Measurements from ENCODE around the gene LEF1. TPM values are rescaled to one million over a fixed set of nuclear protein-coding genes. Genes with fewer than 3 reads are reported as not detected.

Gene LEF1
- total and polyA plus RNA-seq, 5 donors: 0.20 to 5.1 (median 0.76) TPM

GRCh38 chr4:108109111-108109510, 59.6 kb downstream of the LEF1 start:
- DNase-seq (no peak), ATAC-seq (no peak)
- H3K4me3 ChIP-seq (ENCODE audit: low read length): no peak overlapping the region
- no peaks in the 10 kb centered on the region for H3K9me3 ChIP-seq (ENCODE audit: control insufficient read depth, low read length)
- no peak overlapping the region for H3K27ac ChIP-seq (ENCODE audit: low read length)
- no peaks in the 10 kb centered on the region for H3K4me1 ChIP-seq (ENCODE audit: control insufficient read depth, insufficient read depth, low read length)
- H3K27me3 ChIP-seq (ENCODE audit: control insufficient read depth, insufficient read depth): no peaks in the 10 kb centered on the region
- 88% methylated on average over 4 of the region's 4 CpGs for WGBS
- intact Hi-C loops (cut with DNase I): no loop called here

GRCh38 chr4:108107729-108108382, 60.9 kb downstream of the LEF1 start:
- ATAC-seq: no peak
- Histone ChIP-seq H3K9me3 (ENCODE audit: control insufficient read depth, low read length) (no peaks in the 10 kb centered on the region), H3K27me3 (ENCODE audit: control insufficient read depth, insufficient read depth) (no peaks in the 10 kb centered on the region), H3K4me3 (ENCODE audit: low read length) (no peak overlapping the region), H3K4me1 (ENCODE audit: control insufficient read depth, insufficient read depth, low read length) (no peaks in the 10 kb centered on the region), H3K27ac (ENCODE audit: low read length) (no peak overlapping the region)
- intact Hi-C loops (cut with DNase I): no loop called here
- DNase-seq: no peak
- WGBS: 83% methylated on average over 6 of the region's 6 CpGs

- no peak overlapping the region for H3K4me3 ChIP-seq (ENCODE audit: low read length)
- no peak overlapping the region for H3K27ac ChIP-seq (ENCODE audit: low read length)
- no peaks in the 10 kb centered on the region for H3K27me3 ChIP-seq (ENCODE audit: control insufficient read depth, insufficient read depth)
- H3K9me3 ChIP-seq (ENCODE audit: control insufficient read depth, low read length): no peaks in the 10 kb centered on the region
- ATAC-seq (no peak), DNase-seq (no peak)
- H3K4me1 ChIP-seq (ENCODE audit: control insufficient read depth, insufficient read depth, low read length): no peaks in the 10 kb centered on the region
- intact Hi-C loops (cut with DNase I): no loop called here
- 77% methylated on average over 4 of the region's 4 CpGs for WGBS
Measured at GRCh38 chr4:108107101-108107500, 61.6 kb downstream of the LEF1 start.

GRCh38 chr4:108106186-108106585, 62.5 kb downstream of the LEF1 start:
- Histone ChIP-seq H3K27ac (ENCODE audit: low read length) (no peak overlapping the region), H3K27me3 (ENCODE audit: control insufficient read depth, insufficient read depth) (no peaks in the 10 kb centered on the region), H3K4me3 (ENCODE audit: low read length) (no peak overlapping the region), H3K9me3 (ENCODE audit: control insufficient read depth, low read length) (no peaks in the 10 kb centered on the region), H3K4me1 (ENCODE audit: control insufficient read depth, insufficient read depth, low read length) (no peaks in the 10 kb centered on the region)
- DNase-seq (no peak), ATAC-seq (no peak)
- WGBS: 96% methylated on average over 3 of the region's 3 CpGs
- intact Hi-C loops (cut with DNase I): no loop called here

GRCh38 chr4:108103099-108103862, 65.5 kb downstream of the LEF1 start:
- no peak for DNase-seq
- WGBS: 85% methylated on average over 5 of the region's 5 CpGs
- no peak for ATAC-seq
- Histone ChIP-seq H3K4me3 (ENCODE audit: low read length) (no peak overlapping the region), H3K27ac (ENCODE audit: low read length) (no peak overlapping the region), H3K9me3 (ENCODE audit: control insufficient read depth, low read length) (no peaks in the 10 kb centered on the region), H3K4me1 (ENCODE audit: control insufficient read depth, insufficient read depth, low read length) (no peaks in the 10 kb centered on the region), H3K27me3 (ENCODE audit: control insufficient read depth, insufficient read depth) (no peaks in the 10 kb centered on the region)
- intact Hi-C loops (cut with DNase I): no loop called here

GRCh38 chr4:108100827-108101226, 67.9 kb downstream of the LEF1 start:
- H3K4me1 ChIP-seq (ENCODE audit: control insufficient read depth, insufficient read depth, low read length): no peaks in the 10 kb centered on the region
- no peaks in the 10 kb centered on the region for H3K27me3 ChIP-seq (ENCODE audit: control insufficient read depth, insufficient read depth)
- WGBS: 42% methylated on average over 1 of the region's 1 CpG
- H3K9me3 ChIP-seq (ENCODE audit: control insufficient read depth, low read length): no peaks in the 10 kb centered on the region
- H3K4me3 ChIP-seq (ENCODE audit: low read length): no peak overlapping the region
- H3K27ac ChIP-seq (ENCODE audit: low read length): no peak overlapping the region
- ATAC-seq: no peak
- intact Hi-C loops (cut with DNase I): no loop called here
- no peak for DNase-seq

- intact Hi-C loops (cut with DNase I): no loop called here
- H3K4me3 ChIP-seq (ENCODE audit: low read length): no peak overlapping the region
- no peak for ATAC-seq
- H3K27me3 ChIP-seq (ENCODE audit: control insufficient read depth, insufficient read depth): no peaks in the 10 kb centered on the region
- 93% methylated on average over 1 of the region's 1 CpG for WGBS
- DNase-seq: no peak
- no peaks in the 10 kb centered on the region for H3K4me1 ChIP-seq (ENCODE audit: control insufficient read depth, insufficient read depth, low read length)
- H3K27ac ChIP-seq (ENCODE audit: low read length): no peak overlapping the region
- no peaks in the 10 kb centered on the region for H3K9me3 ChIP-seq (ENCODE audit: control insufficient read depth, low read length)
Measured at GRCh38 chr4:108099838-108100237, 68.9 kb downstream of the LEF1 start.

- Histone ChIP-seq H3K27ac (ENCODE audit: low read length) (no peak overlapping the region), H3K4me3 (ENCODE audit: low read length) (no peak overlapping the region), H3K9me3 (ENCODE audit: control insufficient read depth, low read length) (no peaks in the 10 kb centered on the region), H3K27me3 (ENCODE audit: control insufficient read depth, insufficient read depth) (no peaks in the 10 kb centered on the region), H3K4me1 (ENCODE audit: control insufficient read depth, insufficient read depth, low read length) (no peaks in the 10 kb centered on the region)
- intact Hi-C loops (cut with DNase I): no loop called here
- 80% methylated on average over 5 of the region's 5 CpGs for WGBS
- ATAC-seq: no peak
- DNase-seq: no peak
Measured at GRCh38 chr4:108097990-108098553, 70.7 kb downstream of the LEF1 start.

- intact Hi-C loops (cut with DNase I): no loop called here
- Histone ChIP-seq H3K27ac (ENCODE audit: low read length) (no peak overlapping the region), H3K27me3 (ENCODE audit: control insufficient read depth, insufficient read depth) (no peaks in the 10 kb centered on the region), H3K4me1 (ENCODE audit: control insufficient read depth, insufficient read depth, low read length) (no peaks in the 10 kb centered on the region), H3K4me3 (ENCODE audit: low read length) (no peak overlapping the region), H3K9me3 (ENCODE audit: control insufficient read depth, low read length) (no peaks in the 10 kb centered on the region)
- ATAC-seq: no peak
- DNase-seq: no peak
- WGBS: 60% methylated on average over 5 of the region's 5 CpGs
Measured at GRCh38 chr4:108094923-108095482, 73.7 kb downstream of the LEF1 start.

GRCh38 chr4:108094131-108094530, 74.6 kb downstream of the LEF1 start:
- no peak for ATAC-seq
- no peaks in the 10 kb centered on the region for H3K27me3 ChIP-seq (ENCODE audit: control insufficient read depth, insufficient read depth)
- no peak overlapping the region for H3K4me3 ChIP-seq (ENCODE audit: low read length)
- no peaks in the 10 kb centered on the region for H3K9me3 ChIP-seq (ENCODE audit: control insufficient read depth, low read length)
- no peak overlapping the region for H3K27ac ChIP-seq (ENCODE audit: low read length)
- H3K4me1 ChIP-seq (ENCODE audit: control insufficient read depth, insufficient read depth, low read length): no peaks in the 10 kb centered on the region
- intact Hi-C loops (cut with DNase I): no loop called here
- DNase-seq: no peak
- WGBS: 80% methylated on average over 2 of the region's 2 CpGs

- ATAC-seq: no peak
- Histone ChIP-seq H3K27me3 (ENCODE audit: control insufficient read depth, insufficient read depth) (no peaks in the 10 kb centered on the region), H3K4me1 (ENCODE audit: control insufficient read depth, insufficient read depth, low read length) (no peaks in the 10 kb centered on the region), H3K9me3 (ENCODE audit: control insufficient read depth, low read length) (no peaks in the 10 kb centered on the region), H3K27ac (ENCODE audit: low read length) (no peak overlapping the region), H3K4me3 (ENCODE audit: low read length) (no peak overlapping the region)
- 89% methylated on average over 2 of the region's 2 CpGs for WGBS
- intact Hi-C loops (cut with DNase I): no loop called here
- no peak for DNase-seq
Measured at GRCh38 chr4:108092288-108092687, 76.4 kb downstream of the LEF1 start.
